AG09309 (cell line): ENCODE data around the gene DCBLD2.

ENCODE experiments used
- DNase-seq: peaks from one replicate; pipeline ENCODE4 v3.0.0-alpha.2; 2010; ENCODE audit warnings: low read depth
- H3K4me3 ChIP-seq: 2 replicates; pipeline ENCODE4 v1.5.1; 2011; ENCODE audit warnings: mild to moderate bottlenecking, low read depth, low read length, moderate library complexity; ENCODE audit not compliant: control insufficient read depth
- CTCF ChIP-seq: IDR thresholded peaks from 2 replicates; pipeline ENCODE4 v1.5.1; 2011; ENCODE audit warnings: mild to moderate bottlenecking, low read depth, low read length, inconsistent platforms; ENCODE audit not compliant: insufficient read depth, control insufficient read depth; ENCODE audit errors: missing control alignments

Gene DCBLD2

DNA sequence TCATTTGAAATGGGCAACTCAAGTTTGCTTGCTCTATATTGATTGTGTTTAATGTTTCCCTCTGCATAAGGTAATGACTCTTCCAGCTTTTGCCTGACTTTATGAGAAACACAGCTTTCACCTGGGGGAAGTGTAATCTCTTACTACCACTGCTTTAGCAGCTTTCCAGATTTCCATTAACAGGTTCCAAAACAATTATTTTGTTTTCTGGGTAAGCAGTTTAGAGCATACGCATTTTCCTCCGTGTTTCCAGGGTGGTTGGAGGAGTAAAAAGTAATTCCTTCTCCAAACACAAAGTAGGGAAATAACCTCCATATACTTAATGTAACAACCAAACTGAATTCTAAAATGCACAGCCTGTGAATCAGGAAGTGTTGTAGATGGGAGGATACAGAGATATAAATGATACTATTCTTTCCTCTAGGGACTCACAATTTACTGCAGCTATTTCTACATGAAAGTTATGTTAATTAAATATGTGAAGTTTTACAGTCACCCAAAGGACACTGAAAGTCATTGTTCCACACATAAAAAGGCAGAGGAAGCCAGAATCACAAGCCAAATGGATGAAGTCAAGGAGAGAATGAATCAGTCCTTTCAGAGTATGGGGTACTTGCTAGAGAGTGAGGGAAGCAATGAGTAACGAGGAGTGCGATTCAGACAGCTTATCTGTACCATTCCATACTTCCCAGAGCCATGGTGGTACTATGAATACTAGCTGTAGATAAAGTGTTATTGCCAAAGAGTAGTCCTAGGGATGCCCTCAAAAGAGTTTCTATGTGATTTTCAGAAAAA, 121.8 kb downstream of the DCBLD2 start:
- DNase-seq = no peak
- no peak for TF ChIP-seq CTCF
- no peak overlapping the region for H3K4me3 ChIP-seq

- H3K4me3 ChIP-seq = no peak overlapping the region
- TF ChIP-seq CTCF = no peak
- DNase-seq = peak; percentile 87
Observed at GRCh38 chr3:98778852-98779413, 122.6 kb downstream of the DCBLD2 start.

DNA sequence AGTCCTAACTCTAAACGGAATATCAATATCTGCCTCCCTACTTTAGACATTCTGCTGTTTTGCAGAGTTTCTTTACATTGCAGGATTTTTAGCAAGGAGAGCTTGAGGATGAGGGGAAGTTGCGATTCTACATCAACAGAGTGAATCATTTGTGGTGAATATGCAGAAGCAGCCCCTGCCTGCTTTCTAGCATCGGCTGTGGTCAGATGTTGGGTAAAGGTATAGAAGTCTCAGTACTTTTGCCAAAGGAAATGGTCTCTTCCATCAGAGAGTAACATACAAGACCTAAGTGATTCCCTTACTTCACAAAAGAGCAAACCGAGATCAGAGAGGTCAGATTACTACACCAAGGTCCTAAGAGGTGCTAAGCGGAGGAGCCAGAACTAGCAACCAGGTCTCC, 123.1 kb downstream of the DCBLD2 start:
- TF ChIP-seq CTCF = no peak
- DNase-seq = no peak
- H3K4me3 ChIP-seq = no peak overlapping the region

- no peak overlapping the region for H3K4me3 ChIP-seq
- no peak for TF ChIP-seq CTCF
- DNase-seq = peak; percentile 63
Observed at GRCh38 chr3:98777801-98778220, 123.7 kb downstream of the DCBLD2 start.

DNA sequence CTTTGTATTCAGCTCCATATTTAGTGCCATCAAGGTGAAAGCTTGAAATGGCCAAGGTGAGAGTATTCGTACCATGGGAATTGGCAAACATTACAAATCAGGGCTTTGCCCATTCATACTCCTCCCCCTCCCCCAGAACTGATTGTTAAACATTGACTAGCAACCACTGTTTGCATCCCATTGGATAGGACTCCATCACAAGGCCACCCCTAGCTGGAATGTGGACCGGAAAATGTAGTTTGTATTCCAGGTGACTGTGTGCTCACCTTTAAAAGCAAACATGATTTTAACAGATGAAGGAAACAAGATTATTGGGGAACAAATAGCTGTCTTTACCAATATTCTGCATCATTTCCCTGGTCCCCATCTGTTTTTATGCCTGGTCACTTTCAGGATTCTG, 124.2 kb downstream of the DCBLD2 start:
- no peak overlapping the region for H3K4me3 ChIP-seq
- no peak for TF ChIP-seq CTCF
- DNase-seq = no peak

DNA sequence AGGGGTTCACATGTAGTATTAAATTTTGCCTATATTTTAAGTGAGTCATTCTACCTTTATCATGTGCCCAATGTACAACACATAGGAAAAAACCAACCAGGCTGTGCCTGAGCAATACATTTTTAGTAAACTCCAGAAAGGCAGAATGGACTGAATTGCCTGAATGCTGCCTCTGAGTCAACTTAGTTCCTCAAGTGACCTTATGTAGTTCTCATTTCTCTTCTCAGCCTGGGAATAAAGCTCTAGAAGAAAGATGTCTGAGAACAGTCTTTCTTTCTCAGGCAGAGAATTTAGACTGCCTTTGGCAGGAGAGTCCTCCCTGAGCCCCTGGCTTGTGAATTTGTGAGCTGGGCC, 125.4 kb downstream of the DCBLD2 start:
- DNase-seq = no peak
- H3K4me3 ChIP-seq = no peak overlapping the region
- no peak for TF ChIP-seq CTCF
